Hepatocyte (in vitro differentiated cells): ENCODE measurements around the gene CHCHD6. TPM values are rescaled to one million over a fixed set of nuclear protein-coding genes. Genes with fewer than 3 reads are reported as not detected.

Experiments
- DNase-seq: peaks from one replicate; pipeline ENCODE4 v3.0.0-alpha.2; 2016; ENCODE audit warnings: low spot score
- H2AFZ ChIP-seq: fragments of 200-600 bp; sonication (generic); 2 replicates; pipeline ENCODE4 v1.6.0; 2016; ENCODE audit warnings: antibody characterized with exemption, mild to moderate bottlenecking
- H3K27ac ChIP-seq: fragments of 200-600 bp; sonication (generic); 2 replicates; pipeline ENCODE4 v1.5.1; 2016; ENCODE audit warnings: mild to moderate bottlenecking
- H3K27me3 ChIP-seq: fragments of 200-600 bp; sonication (generic); 2 replicates; pipeline ENCODE4 v1.6.1; 2016
- H3K36me3 ChIP-seq: fragments of 200-600 bp; sonication (generic); replicated peaks from 2 replicates; pipeline ENCODE4 v1.5.1; 2016; ENCODE audit warnings: low read depth; ENCODE audit not compliant: insufficient read depth
- H3K4me1 ChIP-seq: fragments of 200-600 bp; sonication (generic); 2 replicates; pipeline ENCODE4 v1.5.1; 2016; ENCODE audit warnings: mild to moderate bottlenecking, moderate library complexity; ENCODE audit not compliant: insufficient read depth
- H3K4me2 ChIP-seq: fragments of 200-600 bp; sonication (generic); 2 replicates; pipeline ENCODE4 v1.6.0; 2016
- H3K4me3 ChIP-seq: fragments of 200-600 bp; sonication (generic); 2 replicates; pipeline ENCODE4 v1.5.1; 2016; ENCODE audit warnings: mild to moderate bottlenecking
- H3K79me2 ChIP-seq: fragments of 200-600 bp; sonication (generic); 2 replicates; pipeline ENCODE4 v1.6.0; 2017; ENCODE audit warnings: mild to moderate bottlenecking
- H3K9me2 ChIP-seq: fragments of 200-600 bp; sonication (generic); replicated peaks from 2 replicates; pipeline ENCODE4 v1.6.0; 2017; ENCODE audit warnings: mild to moderate bottlenecking; ENCODE audit not compliant: insufficient read depth
- H3K9me3 ChIP-seq: fragments of 200-600 bp; sonication (generic); 2 replicates; pipeline ENCODE4 v1.5.1; 2016; ENCODE audit warnings: low read depth, mild to moderate bottlenecking
- H4K20me1 ChIP-seq: fragments of 200-600 bp; sonication (generic); 2 replicates; pipeline ENCODE4 v1.6.0; 2016; ENCODE audit warnings: mild to moderate bottlenecking; ENCODE audit not compliant: insufficient read depth, poor library complexity, severe bottlenecking
- EZH2 ChIP-seq: fragments of 200-600 bp; sonication (generic); IDR thresholded peaks from 2 replicates; pipeline ENCODE4 v1.6.1; 2016; ENCODE audit warnings: antibody characterized with exemption, mild to moderate bottlenecking, borderline replicate concordance
- EZH2phosphoT487 ChIP-seq: fragments of 200-600 bp; sonication (generic); IDR thresholded peaks from one replicate; pipeline ENCODE4 v1.6.1; 2018; ENCODE audit warnings: antibody characterized with exemption, mild to moderate bottlenecking, low read depth, moderate library complexity; ENCODE audit not compliant: unreplicated experiment, severe bottlenecking
- WGBS: methylation state at CpG from one replicate; pipeline ENCODE4 v1.1.6; 2016; ENCODE audit warnings: low lambda C conversion rate; ENCODE audit errors: missing lambda C conversion rate; 5-methylcytosine and 5-hydroxymethylcytosine counted together
- polyA plus RNA-seq: library from polyadenylated mRNA; unstranded; fragments of >200 nt; fragmentation: Nextera tagmentation; extraction: Ambion mirVana; gene quantifications from 2 replicates; pipeline ENCODE4 v1.2.1, GENCODE V29; 2016
- total RNA-seq: library from RNA; depleted of rRNA; stranded (reverse); fragments of >200 nt; gene quantifications from 2 replicates; pipeline ENCODE4 v1.2.3, GENCODE V29; 2014
- TF ChIP-seq, protein P1 (sequence below): fragments of 200-600 bp; sonication (generic); IDR thresholded peaks from 2 replicates; pipeline ENCODE4 v1.5.1; 2016; ENCODE audit warnings: antibody characterized with exemption, mild to moderate bottlenecking; ENCODE audit not compliant: poor library complexity

The CHCHD6 gene
- total and polyA plus RNA-seq, 2 experiments from 2014 or later, result 13.8 to 19.7 TPM

DNA sequence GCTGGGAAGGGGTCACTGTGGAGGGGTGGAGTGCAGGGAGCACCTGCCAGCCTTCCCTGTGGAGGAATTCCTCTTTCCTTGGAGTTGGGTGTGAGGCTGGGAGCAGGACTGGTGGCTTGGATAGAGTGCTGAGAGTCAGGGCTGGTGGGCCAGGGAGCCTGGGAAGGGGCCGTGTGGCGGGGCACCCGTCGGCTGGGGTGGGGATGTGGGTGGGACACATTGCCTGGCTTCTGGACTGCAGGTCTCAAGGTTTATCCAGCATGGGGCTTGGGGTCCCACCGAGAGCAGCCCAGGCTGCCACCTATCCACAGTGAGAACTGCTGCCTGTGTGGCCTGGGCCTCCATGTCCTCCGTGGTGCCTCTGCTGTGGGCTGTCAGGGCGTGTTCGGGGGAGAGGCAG is 283.6 kb downstream of the CHCHD6 start:
- Histone ChIP-seq H3K9me3 (no peaks in the 10 kb centered on the region), H3K4me1 (peaks cover 19% of the 10 kb centered on the region), H3K4me2 (no peak overlapping the region), H3K9me2 (no peaks in the 10 kb centered on the region), H3K27me3 (no peaks in the 10 kb centered on the region), H3K27ac (no peak overlapping the region), H3K4me3 (no peak overlapping the region), H4K20me1 (peaks cover 70% of the 10 kb centered on the region), H3K36me3 (no peaks in the 10 kb centered on the region), H2AFZ (no peak overlapping the region), H3K79me2 (peaks cover 59% of the 10 kb centered on the region)
- no peak for TF ChIP-seq EZH2
- TF ChIP-seq, protein P1, sequence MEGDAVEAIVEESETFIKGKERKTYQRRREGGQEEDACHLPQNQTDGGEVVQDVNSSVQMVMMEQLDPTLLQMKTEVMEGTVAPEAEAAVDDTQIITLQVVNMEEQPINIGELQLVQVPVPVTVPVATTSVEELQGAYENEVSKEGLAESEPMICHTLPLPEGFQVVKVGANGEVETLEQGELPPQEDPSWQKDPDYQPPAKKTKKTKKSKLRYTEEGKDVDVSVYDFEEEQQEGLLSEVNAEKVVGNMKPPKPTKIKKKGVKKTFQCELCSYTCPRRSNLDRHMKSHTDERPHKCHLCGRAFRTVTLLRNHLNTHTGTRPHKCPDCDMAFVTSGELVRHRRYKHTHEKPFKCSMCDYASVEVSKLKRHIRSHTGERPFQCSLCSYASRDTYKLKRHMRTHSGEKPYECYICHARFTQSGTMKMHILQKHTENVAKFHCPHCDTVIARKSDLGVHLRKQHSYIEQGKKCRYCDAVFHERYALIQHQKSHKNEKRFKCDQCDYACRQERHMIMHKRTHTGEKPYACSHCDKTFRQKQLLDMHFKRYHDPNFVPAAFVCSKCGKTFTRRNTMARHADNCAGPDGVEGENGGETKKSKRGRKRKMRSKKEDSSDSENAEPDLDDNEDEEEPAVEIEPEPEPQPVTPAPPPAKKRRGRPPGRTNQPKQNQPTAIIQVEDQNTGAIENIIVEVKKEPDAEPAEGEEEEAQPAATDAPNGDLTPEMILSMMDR, result no peak
- TF ChIP-seq EZH2phosphoT487, result no peak
- 85% methylated on average over 7 of the region's 8 CpGs for WGBS
- DNase-seq, result no peak

DNA sequence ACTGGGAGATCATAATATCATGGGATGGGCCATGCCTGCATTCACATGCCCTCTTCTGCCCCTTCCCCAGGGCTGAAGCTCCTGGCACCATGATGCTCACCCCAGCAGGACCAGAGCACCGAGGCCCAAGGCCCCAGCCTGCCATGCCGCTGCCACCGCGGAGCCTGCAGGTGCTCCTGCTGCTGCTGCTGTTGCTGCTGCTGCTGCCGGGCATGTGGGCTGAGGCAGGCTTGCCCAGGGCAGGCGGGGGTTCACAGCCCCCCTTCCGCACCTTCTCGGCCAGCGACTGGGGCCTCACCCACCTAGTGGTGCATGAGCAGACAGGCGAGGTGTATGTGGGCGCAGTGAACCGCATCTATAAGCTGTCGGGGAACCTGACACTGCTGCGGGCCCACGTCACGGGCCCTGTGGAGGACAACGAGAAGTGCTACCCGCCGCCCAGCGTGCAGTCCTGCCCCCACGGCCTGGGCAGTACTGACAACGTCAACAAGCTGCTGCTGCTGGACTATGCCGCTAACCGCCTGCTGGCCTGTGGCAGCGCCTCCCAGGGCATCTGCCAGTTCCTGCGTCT is 284.5 kb downstream of the CHCHD6 start:
- Histone ChIP-seq H2AFZ (no peak overlapping the region), H3K36me3 (no peaks in the 10 kb centered on the region)
- WGBS, result 94% methylated on average over 26 of the region's 26 CpGs

DNA sequence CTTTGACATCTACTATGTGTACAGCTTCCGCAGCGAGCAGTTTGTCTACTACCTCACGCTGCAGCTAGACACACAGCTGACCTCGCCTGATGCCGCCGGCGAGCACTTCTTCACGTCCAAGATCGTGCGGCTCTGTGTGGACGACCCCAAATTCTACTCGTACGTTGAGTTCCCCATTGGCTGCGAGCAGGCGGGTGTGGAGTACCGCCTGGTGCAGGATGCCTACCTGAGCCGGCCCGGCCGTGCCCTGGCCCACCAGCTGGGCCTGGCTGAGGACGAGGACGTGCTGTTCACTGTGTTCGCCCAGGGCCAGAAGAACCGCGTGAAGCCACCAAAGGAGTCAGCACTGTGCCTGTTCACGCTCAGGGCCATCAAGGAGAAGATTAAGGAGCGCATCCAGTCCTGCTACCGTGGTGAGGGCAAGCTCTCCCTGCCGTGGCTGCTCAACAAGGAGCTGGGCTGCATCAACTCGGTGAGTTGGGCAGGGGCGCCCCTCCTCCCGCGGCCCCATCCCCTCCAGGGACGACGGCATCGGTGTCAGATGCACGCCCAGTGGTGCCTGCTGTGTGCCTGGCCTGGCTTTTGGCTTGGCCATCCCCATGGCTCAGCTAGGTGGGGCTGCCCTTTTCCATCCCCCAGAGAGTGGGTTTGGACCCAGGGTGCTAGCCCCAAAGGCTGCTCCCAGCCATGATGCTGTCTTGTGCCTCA is 285.4 kb downstream of the CHCHD6 start:
- Histone ChIP-seq H3K79me2 (peaks cover 67% of the 10 kb centered on the region), H3K36me3 (no peaks in the 10 kb centered on the region), H2AFZ (no peak overlapping the region), H3K4me2 (no peak overlapping the region), H4K20me1 (peaks cover 80% of the 10 kb centered on the region), H3K9me2 (no peaks in the 10 kb centered on the region), H3K9me3 (no peaks in the 10 kb centered on the region), H3K4me1 (peaks cover 15% of the 10 kb centered on the region), H3K27ac (no peak overlapping the region), H3K27me3 (no peaks in the 10 kb centered on the region), H3K4me3 (no peak overlapping the region)
- 96% methylated on average over 35 of the region's 36 CpGs for WGBS
- no peak for DNase-seq
- TF ChIP-seq EZH2phosphoT487 (no peak), EZH2 (no peak)
- TF ChIP-seq, protein P1, result no peak

More for the DNA sequence above, 284.5 kb downstream of the CHCHD6 start:
- H3K9me3 ChIP-seq, result no peaks in the 10 kb centered on the region
- no peak for DNase-seq
- peaks cover 19% of the 10 kb centered on the region for H3K4me1 ChIP-seq
- TF ChIP-seq EZH2phosphoT487, result no peak
- TF ChIP-seq EZH2, result no peak
- TF ChIP-seq, protein P1, result no peak
- peaks cover 74% of the 10 kb centered on the region for H4K20me1 ChIP-seq
- H3K27ac ChIP-seq, result no peak overlapping the region
- H3K79me2 ChIP-seq, result peaks cover 68% of the 10 kb centered on the region
- no peak overlapping the region for H3K4me2 ChIP-seq
- H3K4me3 ChIP-seq, result no peak overlapping the region
- H3K27me3 ChIP-seq, result no peaks in the 10 kb centered on the region
- no peaks in the 10 kb centered on the region for H3K9me2 ChIP-seq
